HG03354 (cell line): ENCODE data around the gene ADAMTS12.
"Not testable (repeated sequence)": the region's sequence is repeated elsewhere in the genome, so short reads cannot be mapped to it uniquely, and the experiment has no call there.

ENCODE experiments used
- ATAC-seq: cut with Tn5 transposase; IDR thresholded peaks from one replicate; pipeline ENCODE4 v1.9.1; 2021; ENCODE audit warnings: mild to moderate bottlenecking; ENCODE audit not compliant: unreplicated experiment, poor library complexity, severe bottlenecking

ADAMTS12 gene

DNA sequence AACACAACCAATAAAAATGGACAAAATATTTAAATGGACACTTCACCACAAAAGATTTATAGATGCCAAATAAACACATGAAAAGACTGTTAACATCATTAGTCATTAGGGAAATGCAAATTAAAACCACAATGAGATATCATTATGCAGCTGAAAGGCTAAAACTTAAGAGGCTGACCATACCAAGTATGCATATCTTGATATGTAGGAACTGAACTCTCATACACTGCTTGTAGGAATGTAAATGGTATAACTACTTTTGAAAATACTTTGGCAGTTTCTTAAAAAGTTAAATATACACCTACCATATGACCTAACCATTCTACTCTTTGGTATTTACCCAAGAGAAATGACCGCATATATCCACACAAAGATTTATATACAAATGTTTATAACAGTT, 13.6 kb upstream of the ADAMTS12 start:
- no peak for ATAC-seq

- ATAC-seq = no peak
Observed at GRCh38 chr5:33903118-33903517, 11.3 kb upstream of the ADAMTS12 start.

DNA sequence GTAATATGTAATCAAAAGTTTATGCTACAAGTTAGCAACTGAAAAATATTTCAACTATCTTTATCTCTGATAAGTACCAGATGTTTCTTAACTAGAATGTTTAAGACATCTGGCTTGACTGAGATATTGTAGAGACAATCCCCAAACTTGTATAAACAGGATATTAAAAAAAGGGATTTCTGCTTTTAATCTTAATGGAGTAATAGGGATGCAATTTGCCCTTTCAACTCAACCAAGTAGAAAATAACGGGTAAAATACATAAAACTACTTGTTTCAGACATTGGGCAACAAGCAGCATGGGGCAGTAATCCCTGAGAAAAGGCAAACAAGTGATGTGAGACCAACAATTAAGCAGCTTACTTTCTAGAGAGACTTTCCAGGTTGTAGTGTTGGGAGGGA, 9.4 kb upstream of the ADAMTS12 start:
- no peak for ATAC-seq

- ATAC-seq = no peak
Observed at GRCh38 chr5:33894566-33894965, 2.8 kb upstream of the ADAMTS12 start.

- ATAC-seq = no peak
Observed at GRCh38 chr5:33892620-33893137, 889 bp upstream of the ADAMTS12 start.

GRCh38 chr5:33891446-33891787, 373 bp downstream of the ADAMTS12 start:
- peak; percentile 29 for ATAC-seq

DNA sequence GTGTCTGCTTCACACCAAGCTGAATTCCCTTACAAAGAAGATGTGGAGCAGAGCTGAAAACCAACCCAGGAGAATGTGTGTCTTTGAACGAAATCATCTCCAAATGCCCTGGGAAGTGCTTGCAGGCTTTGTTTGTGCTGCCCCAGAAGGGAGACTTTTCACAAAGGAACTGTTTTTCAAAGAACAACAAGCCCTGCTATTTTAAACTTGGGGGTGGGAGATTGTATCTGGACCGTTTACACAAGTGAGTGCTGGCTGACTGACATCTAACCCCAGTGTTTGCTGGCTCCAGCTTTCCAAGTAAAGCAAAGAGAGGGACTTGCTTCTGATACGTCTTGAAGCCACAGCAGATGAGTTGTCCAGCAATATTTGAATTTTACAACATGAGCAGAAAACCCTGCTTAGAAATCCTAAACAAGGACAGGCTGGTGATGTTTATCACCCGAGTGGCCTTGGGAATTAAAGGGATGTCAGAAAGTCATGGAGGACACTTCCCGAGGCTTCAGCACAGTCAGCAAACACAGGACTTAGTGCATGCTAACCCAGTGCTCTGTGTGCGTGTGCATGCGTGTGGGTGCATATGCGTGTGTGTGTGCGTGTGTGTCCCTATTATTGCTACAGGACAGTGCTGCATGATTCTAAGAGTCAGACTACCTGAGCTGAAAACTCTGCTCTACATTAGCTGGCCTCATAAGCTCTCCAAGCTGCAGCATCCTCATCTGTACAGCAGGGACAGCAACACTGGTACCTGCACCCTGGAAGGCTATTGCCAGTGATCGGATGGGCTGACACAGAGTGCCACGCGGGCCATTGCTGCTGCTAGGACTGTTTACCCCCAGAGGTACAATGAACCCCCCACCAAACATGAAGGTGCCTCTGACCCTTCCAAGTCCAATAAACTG, 1.4 kb downstream of the ADAMTS12 start:
- peak; percentile 59 for ATAC-seq

- no peak for ATAC-seq
Observed at GRCh38 chr5:33888587-33888986, 3.2 kb downstream of the ADAMTS12 start.

DNA sequence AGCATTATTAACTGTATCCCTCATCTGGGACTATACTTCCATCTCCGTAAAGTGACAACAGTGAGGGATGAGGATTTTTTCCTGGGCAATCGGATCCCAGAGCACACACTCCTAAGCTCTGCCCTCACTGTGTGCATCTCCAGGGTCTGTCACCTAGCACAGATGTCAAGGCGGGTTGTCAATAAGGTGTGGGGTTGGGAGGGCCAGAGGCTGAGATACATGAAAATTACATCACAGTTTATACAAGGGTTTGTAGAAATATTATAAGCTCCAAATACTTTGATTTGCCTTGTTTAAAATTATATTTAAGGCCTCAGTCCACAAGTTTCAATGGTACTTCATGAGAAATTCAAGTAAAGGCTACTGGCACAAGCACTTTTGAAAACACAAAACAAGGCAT, 4.5 kb downstream of the ADAMTS12 start:
- no peak for ATAC-seq

GRCh38 chr5:33886283-33886682, 5.5 kb downstream of the ADAMTS12 start:
- no peak for ATAC-seq

GRCh38 chr5:33885679-33886078, 6.1 kb downstream of the ADAMTS12 start:
- ATAC-seq = no peak

- ATAC-seq = no peak
Observed at GRCh38 chr5:33883482-33883881, 8.3 kb downstream of the ADAMTS12 start.

- ATAC-seq = no peak
Observed at GRCh38 chr5:33880319-33880718, 11.5 kb downstream of the ADAMTS12 start.

GRCh38 chr5:33877449-33877848, 14.3 kb downstream of the ADAMTS12 start:
- no peak for ATAC-seq

- no peak for ATAC-seq
Observed at GRCh38 chr5:33867241-33867640, 24.5 kb downstream of the ADAMTS12 start.

DNA sequence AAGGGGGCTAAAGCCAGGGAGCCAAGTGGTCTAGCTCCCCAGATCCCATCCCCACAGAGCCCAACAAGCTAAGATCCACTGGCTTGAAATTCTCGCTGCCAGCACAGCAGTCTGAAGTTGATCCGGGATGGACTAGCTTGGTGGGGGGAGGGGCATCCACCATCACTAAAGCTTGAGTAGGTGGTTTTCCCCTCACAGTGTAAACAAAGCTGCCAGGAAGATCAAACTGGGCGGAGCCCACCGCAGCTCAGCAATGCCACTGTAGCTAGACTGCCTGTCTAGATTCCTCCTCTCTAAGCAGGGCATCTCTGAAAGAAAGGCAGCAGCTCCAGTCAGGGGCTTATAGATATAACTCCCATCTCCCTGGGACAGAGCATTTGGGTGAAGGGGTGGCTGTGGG, 32.6 kb downstream of the ADAMTS12 start:
- ATAC-seq = not testable (repeated sequence)

DNA sequence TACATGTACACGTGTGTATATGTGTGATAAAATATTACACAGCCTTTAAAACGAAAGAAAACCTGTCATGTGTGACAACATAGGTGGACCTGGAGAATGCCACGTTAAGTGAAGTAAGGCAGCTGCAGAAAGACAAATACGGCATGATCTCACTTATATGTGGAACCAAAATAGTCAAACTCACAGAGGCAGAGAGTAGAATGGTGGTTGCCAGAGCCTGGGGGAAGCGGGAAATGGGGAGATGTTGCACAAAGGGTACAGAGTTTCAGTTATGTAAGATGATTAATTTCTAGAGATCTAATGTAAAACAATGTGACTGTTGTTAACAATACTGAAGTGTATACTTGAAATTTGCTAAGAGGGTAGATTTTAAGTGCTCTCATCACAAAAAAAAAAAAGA, 34.8 kb downstream of the ADAMTS12 start:
- peak; percentile 59 for ATAC-seq

GRCh38 chr5:33855396-33855795, 36.4 kb downstream of the ADAMTS12 start:
- no peak for ATAC-seq

GRCh38 chr5:33854733-33855151, 37.0 kb downstream of the ADAMTS12 start:
- ATAC-seq = no peak

DNA sequence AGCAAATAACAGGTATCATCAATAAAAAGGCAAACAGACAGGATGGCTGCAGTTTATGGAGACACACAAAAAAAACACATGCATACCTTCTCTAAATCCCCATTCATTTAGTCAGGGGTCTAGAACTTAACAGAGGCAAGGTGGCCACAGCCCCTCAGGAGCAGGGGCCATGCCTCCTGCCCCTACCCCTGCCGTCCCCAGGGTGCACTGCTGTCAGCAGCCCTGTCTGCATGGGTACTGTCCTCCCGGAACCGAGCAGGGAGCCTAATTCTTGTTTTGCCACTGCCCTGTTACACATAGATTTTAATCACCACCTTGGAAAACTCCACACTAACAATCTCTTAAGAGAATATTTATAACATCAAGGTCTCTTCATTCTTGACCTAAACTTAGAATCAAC, 39.0 kb downstream of the ADAMTS12 start:
- no peak for ATAC-seq

DNA sequence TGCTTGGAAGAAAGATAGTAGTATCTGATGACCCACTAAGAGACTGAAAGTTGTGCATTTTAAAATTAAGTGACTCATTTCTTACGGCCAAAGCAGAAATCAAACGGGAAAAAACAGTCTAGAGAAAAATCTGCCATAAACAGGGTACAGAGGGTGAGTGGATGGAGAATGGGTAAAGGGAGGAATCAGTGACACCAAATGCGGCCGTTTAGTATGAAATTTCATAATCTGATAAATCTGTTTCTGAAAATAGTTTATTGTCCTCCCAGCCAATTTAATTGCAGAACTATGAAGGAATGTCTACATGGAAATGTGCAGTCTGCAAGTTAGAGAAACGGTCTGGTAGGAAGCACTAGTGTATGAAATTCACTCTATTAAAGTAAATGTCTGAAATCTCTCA, 39.5 kb downstream of the ADAMTS12 start:
- no peak for ATAC-seq
